Neutrophil (primary cell): Measurements from ENCODE around the gene OCA2.

ENCODE experiments used
- H3K27ac ChIP-seq: fragments of 200-600 bp; sonication (generic); 2 replicates; pipeline ENCODE4 v1.5.1; 2016; ENCODE audit warnings: mild to moderate bottlenecking, moderate library complexity
- H3K27me3 ChIP-seq: fragments of 200-600 bp; sonication (generic); 2 replicates; pipeline ENCODE4 v1.6.0; 2016; ENCODE audit warnings: mild to moderate bottlenecking
- H3K36me3 ChIP-seq: fragments of 200-600 bp; sonication (generic); 2 replicates; pipeline ENCODE4 v1.5.1; 2017
- H3K4me1 ChIP-seq, 2 experiments: fragments of 200-600 bp in 1 of 2; sonication (generic) in 1 of 2; 1 replicate in 1 of 2; 2 replicates in 1 of 2; pipeline versions ENCODE4 v1.5.1 to v1.6.1; 2013 to 2016; ENCODE audit warnings: low read depth in 1 of 2, low read length in 1 of 2, mild to moderate bottlenecking in 1 of 2, moderate library complexity in 1 of 2; ENCODE audit not compliant: control insufficient read depth in 1 of 2, insufficient read depth in 1 of 2
- H3K4me3 ChIP-seq, 2 experiments: fragments of 200-600 bp in 1 of 2; sonication (generic) in 1 of 2; 1 replicate in 1 of 2; 2 replicates in 1 of 2; pipeline ENCODE4 v1.5.1; 2013 to 2016; ENCODE audit warnings: low read depth in 1 of 2, low read length in 1 of 2, mild to moderate bottlenecking in 1 of 2, moderate library complexity in 1 of 2
- H3K9me3 ChIP-seq: fragments of 200-600 bp; sonication (generic); 2 replicates; pipeline ENCODE4 v1.5.1; 2016
- TF ChIP-seq, protein P1 (sequence below): fragments of 200-600 bp; sonication (generic); IDR thresholded peaks from 2 replicates; pipeline ENCODE4 v1.5.1; 2016; ENCODE audit warnings: antibody characterized with exemption

OCA2 gene

DNA sequence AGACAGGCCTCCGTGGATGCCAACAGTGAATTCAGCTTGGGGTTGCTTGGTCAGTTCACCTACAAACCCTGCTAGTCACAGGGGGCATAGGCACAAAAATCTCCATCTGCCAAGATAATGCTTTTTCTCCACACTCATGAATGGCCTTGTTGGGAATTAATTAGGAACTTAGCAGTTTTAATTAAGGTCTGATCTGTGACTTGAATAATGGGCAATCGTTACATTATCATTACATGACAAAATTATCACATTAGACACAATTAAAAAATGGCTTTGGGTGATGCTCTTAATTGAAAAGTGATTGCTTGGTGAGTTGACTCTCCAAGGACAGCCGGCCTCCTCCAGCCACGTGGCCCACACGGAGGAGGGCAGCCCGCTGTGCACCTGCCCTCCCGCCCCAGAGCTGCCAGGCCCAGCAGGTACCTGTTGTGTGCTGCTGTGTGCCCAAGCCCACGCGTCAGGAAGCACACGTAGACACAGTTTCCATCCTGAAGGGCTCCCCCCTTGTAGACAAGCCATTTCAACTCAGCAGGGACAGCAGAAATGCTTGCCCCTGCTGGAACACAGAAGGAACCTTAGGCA is 274.2 kb downstream of the OCA2 start:
- Histone ChIP-seq H3K4me1 (no peaks in the 10 kb centered on the region), H3K36me3 (no peaks in the 10 kb centered on the region), H3K4me3 (no peak overlapping the region), H3K27ac (no peak overlapping the region), H3K9me3 (no peaks in the 10 kb centered on the region), H3K27me3 (no peaks in the 10 kb centered on the region)
- TF ChIP-seq, protein P1, sequence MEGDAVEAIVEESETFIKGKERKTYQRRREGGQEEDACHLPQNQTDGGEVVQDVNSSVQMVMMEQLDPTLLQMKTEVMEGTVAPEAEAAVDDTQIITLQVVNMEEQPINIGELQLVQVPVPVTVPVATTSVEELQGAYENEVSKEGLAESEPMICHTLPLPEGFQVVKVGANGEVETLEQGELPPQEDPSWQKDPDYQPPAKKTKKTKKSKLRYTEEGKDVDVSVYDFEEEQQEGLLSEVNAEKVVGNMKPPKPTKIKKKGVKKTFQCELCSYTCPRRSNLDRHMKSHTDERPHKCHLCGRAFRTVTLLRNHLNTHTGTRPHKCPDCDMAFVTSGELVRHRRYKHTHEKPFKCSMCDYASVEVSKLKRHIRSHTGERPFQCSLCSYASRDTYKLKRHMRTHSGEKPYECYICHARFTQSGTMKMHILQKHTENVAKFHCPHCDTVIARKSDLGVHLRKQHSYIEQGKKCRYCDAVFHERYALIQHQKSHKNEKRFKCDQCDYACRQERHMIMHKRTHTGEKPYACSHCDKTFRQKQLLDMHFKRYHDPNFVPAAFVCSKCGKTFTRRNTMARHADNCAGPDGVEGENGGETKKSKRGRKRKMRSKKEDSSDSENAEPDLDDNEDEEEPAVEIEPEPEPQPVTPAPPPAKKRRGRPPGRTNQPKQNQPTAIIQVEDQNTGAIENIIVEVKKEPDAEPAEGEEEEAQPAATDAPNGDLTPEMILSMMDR = no peak

DNA sequence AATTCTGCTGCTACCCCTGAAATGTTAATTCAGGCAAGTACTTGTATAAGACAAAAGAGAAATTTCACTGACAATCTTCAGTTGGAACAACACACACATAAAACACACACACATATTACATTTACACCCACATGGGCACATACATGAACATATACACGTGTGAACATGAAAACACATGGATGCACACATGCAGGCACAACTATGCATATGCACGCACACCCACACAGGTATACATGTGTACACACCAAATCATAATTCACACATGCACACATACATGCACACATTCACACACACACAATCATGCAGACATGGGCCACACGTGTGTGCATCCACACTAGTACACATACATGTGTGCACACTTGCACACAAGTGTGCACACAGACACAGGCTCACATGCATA is 277.8 kb downstream of the OCA2 start:
- H3K27ac ChIP-seq = no peak overlapping the region
- no peaks in the 10 kb centered on the region for H3K36me3 ChIP-seq
- no peaks in the 10 kb centered on the region for H3K9me3 ChIP-seq
- no peaks in the 10 kb centered on the region for H3K27me3 ChIP-seq
- H3K4me1 ChIP-seq = no peaks in the 10 kb centered on the region
- no peak overlapping the region for H3K4me3 ChIP-seq
- TF ChIP-seq, protein P1 = no peak

DNA sequence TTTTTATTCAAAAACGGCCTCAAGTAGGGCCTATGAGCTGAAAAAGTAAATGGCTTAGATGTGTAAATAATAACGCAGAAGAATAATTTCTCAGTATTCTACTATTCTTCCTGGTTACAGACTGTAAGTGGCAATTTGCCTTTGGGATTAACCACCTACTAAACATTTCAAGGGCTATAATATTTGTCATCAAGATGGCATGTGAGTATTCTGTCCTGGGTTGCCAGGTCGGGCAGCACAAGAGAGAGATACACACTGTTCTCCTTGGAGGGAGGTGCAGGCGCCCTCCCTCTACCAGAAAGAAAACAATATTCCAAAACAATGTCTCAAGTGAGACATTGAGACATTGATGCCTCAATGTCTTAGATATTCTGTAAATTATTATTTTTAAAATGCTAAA is 278.4 kb downstream of the OCA2 start:
- Histone ChIP-seq H3K36me3 (no peaks in the 10 kb centered on the region), H3K27me3 (no peaks in the 10 kb centered on the region), H3K9me3 (no peaks in the 10 kb centered on the region), H3K27ac (no peak overlapping the region), H3K4me3 (no peak overlapping the region), H3K4me1 (no peaks in the 10 kb centered on the region)
- TF ChIP-seq, protein P1 = no peak

DNA sequence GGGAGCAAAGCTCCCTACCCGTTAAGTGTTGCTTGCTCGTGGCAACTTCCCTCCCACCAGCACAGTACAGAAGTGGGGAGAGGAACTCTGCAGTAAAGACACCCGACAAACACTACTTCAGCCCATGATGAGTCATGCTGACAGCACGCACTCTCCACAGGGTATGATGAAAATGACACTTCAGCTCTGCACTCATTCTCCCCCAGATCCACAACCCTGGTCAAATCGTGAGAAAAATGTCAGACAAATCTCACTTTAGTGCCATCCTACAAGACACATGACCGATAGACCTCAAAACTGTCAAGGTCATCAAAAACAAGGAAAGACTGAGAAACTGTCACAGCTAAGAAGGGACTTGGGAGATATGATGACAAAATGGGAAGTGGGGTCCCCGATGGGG is 278.9 kb downstream of the OCA2 start:
- Histone ChIP-seq H3K4me3 (no peak overlapping the region), H3K9me3 (no peaks in the 10 kb centered on the region), H3K4me1 (no peaks in the 10 kb centered on the region), H3K27ac (no peak overlapping the region), H3K36me3 (no peaks in the 10 kb centered on the region), H3K27me3 (no peaks in the 10 kb centered on the region)
- TF ChIP-seq, protein P1 = no peak

DNA sequence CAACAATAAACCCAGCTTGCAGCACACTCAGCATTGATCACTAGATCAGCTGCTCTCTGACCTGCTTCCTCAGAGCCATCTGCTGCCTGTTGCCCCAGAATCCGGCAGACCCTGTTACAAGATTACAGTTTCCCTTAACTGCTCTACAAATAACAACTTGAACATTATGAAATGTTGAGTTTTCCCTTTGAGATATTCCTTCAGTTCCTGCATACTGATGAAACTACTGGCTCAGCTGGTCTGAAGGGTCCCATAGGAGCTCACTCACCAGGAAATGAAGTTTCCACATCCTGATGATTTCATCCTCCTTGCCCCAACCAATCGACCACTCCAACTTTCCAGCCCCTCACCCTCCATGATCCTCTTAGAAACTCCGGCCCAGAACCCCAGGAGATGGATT is 281.9 kb downstream of the OCA2 start:
- H3K36me3 ChIP-seq = no peaks in the 10 kb centered on the region
- H3K4me3 ChIP-seq = no peak overlapping the region
- no peak overlapping the region for H3K27ac ChIP-seq
- no peaks in the 10 kb centered on the region for H3K27me3 ChIP-seq
- TF ChIP-seq, protein P1 = no peak
- H3K9me3 ChIP-seq = no peaks in the 10 kb centered on the region
- no peaks in the 10 kb centered on the region for H3K4me1 ChIP-seq

DNA sequence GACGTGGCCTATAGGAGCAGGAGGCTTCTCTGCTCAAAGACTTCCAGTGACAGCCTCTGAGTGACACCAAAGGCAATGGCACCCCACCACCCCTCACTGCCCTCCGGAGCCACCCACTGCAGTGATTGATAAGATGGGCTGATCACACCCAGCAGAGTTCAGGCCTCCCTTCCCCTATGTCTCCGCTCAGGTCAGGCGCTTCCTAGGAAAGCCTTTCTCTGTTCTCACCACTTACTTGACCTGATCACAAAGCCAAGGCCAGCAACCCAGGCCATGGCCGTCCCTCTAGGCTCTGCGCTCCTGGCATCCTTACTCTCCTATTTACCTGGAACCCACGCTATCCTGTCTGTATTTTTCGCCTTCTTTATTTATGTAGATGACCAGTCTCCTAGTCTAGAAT is 282.3 kb downstream of the OCA2 start:
- H3K36me3 ChIP-seq = no peaks in the 10 kb centered on the region
- H3K27me3 ChIP-seq = no peaks in the 10 kb centered on the region
- H3K27ac ChIP-seq = no peak overlapping the region
- H3K9me3 ChIP-seq = no peaks in the 10 kb centered on the region
- H3K4me3 ChIP-seq = no peak overlapping the region
- TF ChIP-seq, protein P1 = no peak
- H3K4me1 ChIP-seq = no peaks in the 10 kb centered on the region
